HG02870 (cell line): ENCODE data around the gene ACBD4.

Source experiments
- ATAC-seq: cut with Tn5 transposase; IDR thresholded peaks from one replicate; pipeline ENCODE4 v1.9.1; 2021; ENCODE audit warnings: mild to moderate bottlenecking, moderate library complexity; ENCODE audit not compliant: unreplicated experiment

ACBD4 gene, protein sequence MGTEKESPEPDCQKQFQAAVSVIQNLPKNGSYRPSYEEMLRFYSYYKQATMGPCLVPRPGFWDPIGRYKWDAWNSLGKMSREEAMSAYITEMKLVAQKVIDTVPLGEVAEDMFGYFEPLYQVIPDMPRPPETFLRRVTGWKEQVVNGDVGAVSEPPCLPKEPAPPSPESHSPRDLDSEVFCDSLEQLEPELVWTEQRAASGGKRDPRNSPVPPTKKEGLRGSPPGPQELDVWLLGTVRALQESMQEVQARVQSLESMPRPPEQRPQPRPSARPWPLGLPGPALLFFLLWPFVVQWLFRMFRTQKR

DNA sequence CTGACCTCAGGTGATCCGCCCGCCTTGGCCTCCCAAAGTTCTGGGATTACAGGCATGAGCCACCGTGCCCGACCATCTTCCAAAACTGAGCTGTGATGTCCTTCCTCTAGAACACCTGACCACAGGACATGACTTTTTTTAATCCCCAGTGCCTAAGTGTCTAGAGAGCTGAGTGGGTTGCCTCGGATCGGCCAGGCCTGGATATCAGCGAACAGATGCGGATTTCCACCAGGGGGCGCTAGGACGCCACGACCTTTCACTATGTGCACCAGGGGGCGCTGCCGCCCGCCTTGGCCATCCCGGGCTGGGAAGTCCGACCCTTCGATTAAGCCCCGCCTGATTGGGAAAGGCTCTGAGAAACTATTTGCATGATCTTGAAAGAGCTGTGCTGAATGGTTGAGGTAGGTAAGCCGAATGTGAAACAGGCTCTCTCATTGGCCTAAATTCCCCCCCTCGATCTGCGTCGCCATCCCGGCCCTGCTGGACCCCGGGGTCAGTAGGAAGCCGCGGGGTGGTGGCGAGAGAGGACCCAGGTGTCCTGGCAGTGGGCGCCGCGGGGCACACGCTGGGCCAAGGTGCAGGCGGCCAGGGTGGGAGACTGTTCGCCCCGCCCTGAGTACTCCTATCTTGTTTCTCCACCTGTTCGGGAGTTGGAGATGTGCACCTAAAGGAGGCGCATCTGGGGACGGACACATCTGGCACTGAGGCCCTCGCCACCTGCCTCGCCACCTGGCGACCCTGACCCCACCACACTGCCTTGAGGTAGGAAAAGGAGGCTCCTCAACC, at the start of gene ACBD4:
Gene ACBD4 (plus strand): TSS at position 496 of the 786 bp plus-strand sequence. CDS start 458 bp downstream, outside the sequence.
- peak; percentile 84 for ATAC-seq

DNA sequence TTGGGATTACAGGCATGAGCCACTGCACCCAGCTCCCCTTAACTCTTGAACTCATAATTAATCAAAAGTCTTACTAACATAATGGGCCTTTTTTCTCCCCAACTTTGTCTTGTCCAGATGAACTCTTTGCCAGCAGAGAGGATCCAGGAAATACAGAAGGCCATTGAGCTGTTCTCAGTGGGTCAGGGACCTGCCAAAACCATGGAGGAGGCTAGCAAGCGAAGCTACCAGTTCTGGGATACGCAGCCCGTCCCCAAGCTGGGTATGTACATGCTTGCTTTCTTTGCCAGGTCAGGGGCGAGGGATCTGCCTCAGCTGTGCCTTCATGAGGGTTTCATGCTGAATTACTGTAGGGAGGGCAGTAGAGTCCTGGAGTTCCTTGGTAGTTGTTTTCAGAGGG, 49.1 kb upstream of the ACBD4 start:
- ATAC-seq, result no peak

DNA sequence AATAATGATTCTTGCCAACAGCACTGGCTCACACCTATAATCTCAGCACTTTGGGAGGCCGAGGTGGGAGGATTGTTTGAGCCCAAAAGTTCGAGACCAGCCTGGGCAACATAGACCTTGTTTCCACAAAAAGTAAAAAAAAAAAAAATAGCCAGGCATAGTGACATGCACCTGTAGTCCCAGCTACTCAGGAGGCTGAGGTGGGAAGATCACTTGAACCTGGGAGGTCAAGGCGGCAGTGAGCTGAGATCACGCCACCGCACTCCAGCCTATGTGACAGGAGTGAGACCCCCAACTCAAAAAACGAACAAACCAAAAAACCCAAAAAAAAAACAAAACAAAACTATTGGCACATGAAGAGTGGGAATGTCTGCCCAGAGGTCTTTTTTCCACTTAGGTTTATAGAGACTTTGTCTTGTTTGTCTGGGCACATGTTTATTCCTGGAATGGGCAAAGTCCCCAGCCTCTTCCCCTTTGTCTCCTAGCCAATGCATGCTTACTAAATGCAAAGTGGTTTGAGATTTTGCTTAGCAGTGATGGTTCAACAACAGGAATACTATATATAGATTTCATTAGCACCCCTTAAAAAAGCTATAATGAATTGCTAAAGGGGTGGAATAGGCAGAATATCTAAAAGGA, 48.5 kb upstream of the ACBD4 start:
- ATAC-seq, result no peak

DNA sequence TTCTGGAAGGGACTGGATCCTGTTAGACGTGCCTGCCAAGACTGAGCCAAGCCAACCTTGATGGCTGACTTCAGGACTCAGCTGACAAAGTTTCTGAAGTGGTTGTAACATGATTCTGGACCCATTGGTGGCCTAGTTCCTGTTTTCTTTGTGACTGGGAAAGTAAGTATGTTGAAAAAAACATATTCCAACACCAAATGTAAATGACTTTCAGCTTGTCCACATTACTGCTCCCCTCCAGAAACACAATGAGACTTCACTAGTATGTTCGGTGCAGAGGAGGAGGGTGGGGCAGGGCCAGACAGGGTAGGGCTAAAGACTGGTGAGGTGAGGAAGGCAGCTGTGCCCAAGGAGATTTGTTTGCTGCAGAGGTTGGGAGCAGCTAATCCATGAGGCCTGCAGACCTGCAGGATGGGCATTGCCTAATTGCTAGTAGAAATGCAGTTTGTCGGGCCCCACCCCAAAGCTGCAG, 47.9 kb upstream of the ACBD4 start:
- no peak for ATAC-seq

DNA sequence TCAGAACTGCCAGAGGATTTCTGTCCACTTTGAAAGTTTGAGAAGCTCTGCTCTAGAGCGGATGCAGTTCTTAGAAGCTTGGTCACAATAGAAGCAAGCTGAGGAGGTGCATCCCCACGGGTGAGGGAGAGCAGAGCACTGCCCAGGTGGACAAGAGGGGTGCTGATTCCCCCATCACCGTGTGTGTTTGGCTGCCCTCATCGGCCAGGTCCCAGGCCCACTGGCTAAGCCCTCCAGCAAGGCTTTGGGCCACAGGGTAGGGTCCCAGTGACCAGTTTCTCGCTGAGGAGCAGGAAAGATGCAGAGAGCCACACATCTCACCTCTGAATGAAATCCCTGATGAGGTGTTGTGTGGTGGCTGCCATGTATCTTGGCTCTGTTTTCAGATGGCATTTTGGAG, 47.5 kb upstream of the ACBD4 start:
- ATAC-seq, result no peak

DNA sequence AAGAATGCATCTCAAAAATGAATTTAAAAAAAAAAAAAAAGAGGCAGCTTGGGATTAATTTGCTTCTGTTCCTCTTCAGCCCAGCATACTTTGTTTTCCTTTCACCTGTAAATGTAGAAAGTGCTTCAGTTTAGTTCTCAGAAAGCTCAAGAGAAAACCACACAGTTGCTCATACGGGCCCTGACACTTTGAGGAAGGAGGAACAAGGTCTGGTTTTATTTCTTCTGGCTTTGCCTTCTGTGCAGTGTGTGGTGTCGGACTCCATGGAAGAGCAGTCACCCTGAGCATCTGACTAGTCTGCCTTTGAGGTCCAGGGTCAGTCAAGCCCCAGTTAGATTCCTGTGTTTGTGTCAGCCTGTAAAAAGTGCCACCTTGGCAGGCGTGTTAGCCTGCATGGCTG, 46.7 kb upstream of the ACBD4 start:
- ATAC-seq, result no peak

DNA sequence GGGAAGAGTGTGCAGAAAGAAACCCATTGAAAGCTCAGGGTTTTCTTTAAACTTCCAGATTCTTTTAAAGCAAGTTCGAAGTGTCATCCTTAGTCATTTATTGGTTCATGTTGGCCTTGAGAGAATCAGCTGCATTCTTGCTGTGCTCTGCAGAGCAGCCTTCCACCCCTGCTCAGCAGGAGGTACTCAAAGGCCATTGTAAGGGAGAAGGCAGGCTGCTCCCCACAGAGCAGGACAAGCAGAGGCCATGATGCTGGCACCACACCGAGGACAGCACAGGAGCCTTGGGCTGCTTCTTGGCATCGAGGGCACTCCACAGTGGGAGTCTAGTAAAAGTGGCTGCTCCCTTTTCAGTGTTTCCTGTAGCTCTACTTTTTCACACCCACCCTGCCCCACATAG, 44.8 kb upstream of the ACBD4 start:
- no peak for ATAC-seq

DNA sequence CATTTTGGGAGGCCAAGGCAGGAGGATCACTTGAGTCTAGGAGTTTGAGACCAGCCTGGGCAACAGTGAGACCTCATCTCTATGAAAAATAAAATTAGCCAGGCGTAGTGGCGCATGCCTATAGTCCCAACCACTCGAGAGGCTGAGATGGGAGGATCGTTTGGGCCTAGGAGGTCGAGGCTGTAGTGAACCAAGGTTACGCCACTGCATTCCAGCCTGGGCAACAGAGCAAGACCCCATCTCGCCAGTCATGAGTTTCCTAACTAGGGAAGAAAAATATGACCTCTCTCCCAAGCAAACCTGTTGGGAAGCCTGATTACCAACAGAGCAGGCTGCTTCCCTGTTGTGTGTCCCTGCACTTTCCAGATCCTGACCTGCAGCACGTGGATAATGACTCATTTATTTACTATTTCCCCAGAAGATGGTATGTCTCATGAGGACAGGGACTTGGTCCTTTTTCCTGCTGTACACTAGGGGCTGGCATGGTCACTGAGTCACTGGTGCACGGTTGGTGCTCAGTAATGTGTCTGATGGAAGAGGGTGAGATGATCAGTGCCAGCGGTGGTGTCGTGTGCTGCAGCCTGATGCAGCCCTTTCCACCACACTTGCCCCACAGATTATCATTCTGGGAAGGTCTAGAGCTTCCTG, 43.6 kb upstream of the ACBD4 start:
- no peak for ATAC-seq

DNA sequence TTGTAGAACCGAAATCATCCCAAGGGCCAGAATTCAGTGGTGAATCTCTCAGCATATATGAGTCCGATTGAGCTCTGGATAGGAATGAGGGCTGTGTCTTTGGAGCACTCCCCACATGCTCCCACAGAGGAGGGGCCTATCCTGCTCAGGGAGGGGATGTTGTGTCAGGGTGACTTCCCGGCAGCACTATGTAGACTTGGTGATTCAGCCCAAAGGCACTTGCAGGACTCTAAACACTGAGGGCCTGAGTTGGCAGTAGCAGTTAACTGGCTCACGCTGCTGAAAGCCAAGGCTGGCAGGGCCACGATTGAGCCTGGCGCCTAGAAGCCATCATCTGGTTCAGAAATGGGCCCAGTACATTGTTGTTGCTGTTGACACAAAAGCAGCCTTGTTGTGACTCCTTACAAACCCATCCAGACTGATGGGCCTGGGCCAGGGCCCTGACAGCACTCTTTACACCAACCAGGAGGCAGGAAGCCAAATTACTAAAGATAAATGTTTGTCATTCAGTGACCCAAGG, 42.5 kb upstream of the ACBD4 start:
- no peak for ATAC-seq

DNA sequence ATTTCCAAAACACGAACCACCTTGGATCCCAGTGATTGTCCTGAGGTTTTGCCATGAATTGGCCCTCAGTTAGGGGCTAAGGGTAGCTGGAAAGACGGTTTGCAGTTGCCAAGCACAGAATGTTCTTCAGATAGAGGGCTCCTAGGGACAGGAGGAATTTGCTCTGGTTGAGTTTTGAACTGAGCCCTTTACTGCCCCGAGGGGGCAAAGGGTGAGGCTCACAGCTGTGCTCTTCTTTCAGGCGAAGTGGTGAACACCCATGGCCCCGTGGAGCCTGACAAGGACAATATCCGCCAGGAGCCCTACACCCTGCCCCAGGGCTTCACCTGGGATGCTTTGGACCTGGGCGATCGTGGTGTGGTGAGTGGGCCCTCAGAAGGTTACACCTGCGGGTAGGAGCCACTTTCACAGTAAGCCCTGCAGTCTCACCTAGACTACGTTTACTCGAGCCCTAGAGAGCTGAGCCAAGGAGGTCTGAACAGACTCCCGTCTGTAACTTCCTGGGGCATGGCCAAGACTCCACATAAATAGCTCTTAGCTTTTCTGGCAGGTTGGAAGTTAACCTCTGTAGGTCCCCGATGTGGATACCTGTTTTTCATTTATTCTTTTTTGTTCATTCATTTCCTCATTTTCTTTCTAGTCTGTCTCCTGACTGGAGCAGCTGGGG, 41.9 kb upstream of the ACBD4 start:
- no peak for ATAC-seq

DNA sequence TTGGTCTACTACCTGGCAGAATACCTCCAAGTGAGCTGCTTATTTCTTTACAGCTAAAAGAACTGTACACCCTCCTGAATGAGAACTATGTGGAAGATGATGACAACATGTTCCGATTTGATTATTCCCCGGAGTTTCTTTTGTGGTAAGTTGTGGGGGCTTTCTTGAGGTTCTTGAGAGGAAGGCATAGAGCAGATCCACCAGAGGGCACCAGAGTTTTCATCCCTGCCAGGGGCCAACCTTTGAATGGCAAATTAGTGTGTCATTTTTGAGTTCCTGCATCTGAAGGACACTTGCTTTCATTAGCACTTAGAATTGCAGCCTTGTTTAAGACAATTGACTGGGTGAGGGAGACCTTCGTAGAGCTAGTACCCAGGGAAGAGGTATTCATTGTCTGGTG, 39.3 kb upstream of the ACBD4 start:
- no peak for ATAC-seq

DNA sequence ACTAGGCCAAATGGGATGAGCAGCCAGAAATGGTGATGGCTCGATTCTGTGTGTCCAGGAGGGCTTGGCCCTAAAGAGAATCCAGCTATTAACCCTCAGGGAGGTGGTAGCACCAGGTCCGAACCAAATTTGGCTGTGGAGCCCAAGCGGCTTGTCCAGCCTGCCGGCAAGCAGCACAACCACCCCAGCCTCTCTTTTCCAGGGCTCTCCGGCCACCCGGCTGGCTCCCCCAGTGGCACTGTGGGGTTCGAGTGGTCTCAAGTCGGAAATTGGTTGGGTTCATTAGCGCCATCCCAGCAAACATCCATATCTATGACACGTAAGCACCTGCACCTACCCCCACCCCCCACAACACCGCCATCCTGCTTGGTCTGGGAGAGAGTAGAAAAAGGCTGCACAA, 38.6 kb upstream of the ACBD4 start:
- no peak for ATAC-seq

DNA sequence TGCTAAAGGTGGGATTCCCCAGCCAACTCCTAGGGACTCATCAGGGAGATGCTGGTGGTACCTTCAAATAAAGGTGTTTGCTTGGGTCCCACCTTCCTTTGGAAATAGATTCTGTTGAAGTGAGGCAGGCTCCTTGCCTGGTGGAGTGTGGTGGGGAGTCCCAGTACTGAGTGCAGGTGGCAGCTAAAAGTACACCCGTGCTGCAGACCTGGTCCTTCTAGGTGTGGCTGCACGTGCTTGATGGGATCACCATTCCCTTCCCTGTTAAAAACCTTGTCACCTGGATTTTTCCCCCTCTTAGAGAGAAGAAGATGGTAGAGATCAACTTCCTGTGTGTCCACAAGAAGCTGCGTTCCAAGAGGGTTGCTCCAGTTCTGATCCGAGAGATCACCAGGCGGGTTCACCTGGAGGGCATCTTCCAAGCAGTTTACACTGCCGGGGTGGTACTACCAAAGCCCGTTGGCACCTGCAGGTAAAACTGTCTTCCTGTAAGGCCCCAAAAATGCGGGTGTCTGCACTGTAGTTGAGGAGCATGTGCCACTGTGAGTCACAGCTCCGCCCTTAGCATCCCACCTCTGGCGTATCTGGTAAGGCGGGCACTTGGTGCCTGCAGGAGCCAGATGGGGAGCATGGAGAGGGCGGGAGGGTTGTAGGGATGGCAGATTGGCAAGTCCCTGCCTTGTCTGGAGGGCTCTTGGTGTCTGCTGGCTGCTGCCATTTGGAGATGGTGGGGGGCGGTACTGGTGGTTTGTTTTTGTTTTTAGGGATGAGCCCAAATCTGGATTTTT, 37.2 kb upstream of the ACBD4 start:
- ATAC-seq, result no peak

DNA sequence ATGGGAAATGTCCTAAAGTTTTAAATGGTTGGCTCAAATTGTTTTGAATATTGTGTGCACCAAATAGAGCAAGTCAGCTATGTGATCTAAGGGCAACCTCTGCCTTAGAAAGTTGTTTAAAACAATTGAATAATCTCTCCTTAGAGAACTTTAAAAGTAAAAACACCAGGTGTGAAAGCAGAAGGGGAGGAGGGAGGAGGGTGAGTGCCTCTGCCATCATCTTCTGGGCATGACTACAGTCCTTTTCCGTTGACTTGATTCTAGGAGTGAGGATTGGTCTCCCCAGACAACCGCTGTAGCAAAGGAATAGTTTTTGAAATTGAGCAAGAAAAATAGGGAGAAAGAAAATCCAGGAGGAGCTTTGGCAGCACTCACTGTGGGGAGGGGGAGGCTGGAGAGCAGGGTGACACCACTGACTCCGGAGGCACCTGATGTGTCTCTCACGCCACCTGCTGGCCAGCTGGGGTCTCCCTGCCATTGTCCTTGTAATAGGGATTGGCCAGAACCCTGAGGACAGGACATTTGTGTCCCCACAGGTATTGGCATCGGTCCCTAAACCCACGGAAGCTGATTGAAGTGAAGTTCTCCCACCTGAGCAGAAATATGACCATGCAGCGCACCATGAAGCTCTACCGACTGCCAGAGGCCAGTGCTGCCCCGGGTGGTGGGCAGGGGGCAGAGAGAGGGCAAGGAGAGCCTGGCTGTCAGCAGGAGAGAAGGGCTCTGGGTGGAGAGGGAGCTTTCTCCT, 36.4 kb upstream of the ACBD4 start:
- no peak for ATAC-seq

DNA sequence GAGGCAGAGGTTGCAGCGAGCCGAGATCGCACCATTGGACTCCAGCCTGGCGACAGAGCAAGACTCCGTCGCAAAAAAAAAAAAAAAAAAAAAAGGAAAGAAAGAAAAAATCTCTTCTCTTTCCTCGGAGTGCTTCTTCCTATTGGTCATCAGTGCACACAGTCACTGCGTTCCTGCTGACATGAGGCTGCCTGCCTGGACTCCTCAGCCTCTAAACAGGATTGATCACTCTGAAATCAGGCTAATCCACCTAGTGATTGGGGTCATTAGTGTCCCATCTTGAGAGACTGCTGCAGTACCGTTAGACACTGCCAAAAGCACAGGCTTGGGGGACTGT, 34.0 kb upstream of the ACBD4 start:
- no peak for ATAC-seq

DNA sequence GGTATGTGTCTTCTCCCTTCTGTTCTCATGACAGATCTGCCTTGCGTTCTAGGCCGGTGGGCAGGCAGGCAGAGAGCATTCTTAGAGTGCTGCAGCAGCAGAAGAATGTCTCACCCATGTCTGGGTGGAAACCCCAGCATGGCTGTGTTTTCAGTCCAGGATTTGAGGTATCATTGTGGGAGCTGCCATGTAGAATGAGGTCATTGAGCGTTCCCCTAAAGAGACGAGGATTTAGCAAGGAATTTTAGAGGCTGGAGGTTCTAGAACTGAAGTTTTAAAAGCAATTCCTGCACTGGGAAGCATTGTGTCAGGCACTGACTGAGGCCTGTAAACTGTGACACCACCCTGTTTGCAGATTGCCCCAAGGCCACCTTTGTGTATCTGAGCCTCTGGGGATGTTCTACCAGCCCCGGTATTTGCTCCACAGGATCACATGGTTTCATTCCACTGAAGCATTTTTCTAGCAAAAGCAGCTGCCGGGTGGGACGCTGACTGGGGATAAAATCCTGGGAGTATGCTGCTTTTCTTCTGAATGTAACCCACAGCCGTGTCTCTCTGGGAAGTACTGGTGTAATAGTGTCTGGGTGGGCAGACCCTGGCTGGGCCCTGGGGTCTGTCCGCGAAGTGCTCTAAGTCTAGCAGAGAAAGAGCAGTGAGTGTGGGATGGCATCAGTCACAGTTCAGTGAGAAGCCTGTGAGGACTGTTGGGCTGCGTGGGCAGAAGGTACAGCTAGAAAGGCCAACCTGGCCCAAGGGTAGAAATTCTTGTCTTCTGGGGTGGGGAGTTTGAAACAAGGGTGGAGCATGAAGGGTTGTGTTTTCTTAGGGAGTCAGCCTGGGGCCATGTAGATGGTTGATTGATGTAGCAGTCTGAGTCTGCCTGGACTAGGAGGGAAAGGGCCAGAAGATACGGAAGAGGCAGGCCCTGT, 33.3 kb upstream of the ACBD4 start:
- no peak for ATAC-seq

DNA sequence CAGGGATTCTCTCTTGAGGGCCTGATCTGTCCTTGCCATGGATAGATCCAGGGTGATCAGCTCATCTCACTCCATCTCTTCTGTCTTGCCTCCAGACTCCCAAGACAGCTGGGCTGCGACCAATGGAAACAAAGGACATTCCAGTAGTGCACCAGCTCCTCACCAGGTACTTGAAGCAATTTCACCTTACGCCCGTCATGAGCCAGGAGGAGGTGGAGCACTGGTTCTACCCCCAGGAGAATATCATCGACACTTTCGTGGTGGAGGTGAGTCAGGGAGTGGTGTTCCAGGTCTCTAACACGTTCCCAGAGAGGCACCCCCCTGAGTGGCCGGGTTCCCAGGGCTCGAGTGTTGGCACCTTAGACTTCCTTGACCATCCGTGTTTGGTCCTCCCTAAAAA, 32.6 kb upstream of the ACBD4 start:
- ATAC-seq, result no peak

DNA sequence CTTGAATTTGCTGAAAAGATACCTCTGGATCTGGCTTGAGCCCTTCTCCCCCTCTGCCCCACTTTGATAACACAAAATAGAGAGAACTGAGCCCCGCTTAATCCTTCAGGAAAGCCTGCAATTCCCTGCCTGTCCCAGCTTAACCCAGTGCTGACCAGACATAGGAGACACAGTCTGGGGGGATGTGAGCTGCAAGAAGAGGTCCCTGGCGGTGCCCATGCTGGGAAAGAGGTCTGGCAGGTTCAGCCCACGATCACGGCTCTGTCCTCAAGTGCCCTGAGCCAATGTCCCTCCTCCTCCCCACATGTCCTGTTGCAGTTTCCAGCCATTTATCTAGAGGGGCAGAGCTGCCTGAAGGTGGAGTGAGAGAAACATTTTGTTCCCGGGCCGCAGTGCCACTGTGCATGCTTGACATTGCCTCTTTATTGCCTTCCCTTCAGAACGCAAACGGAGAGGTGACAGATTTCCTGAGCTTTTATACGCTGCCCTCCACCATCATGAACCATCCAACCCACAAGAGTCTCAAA, 32.2 kb upstream of the ACBD4 start:
- no peak for ATAC-seq
